Type B pancreatic cell (in vitro differentiated cells): ENCODE data around the gene FANCC. TPM values are rescaled to one million over a fixed set of nuclear protein-coding genes. Genes with fewer than 3 reads are reported as not detected.
"Not testable (repeated sequence)": the region's sequence is repeated elsewhere in the genome, so short reads cannot be mapped to it uniquely, and the experiment has no call there.

Experiments used
- DNase-seq: peaks from one replicate; pipeline ENCODE4 v3.0.0; 2021; ENCODE audit warnings: mixed read lengths; ENCODE audit not compliant: unreplicated experiment; ENCODE audit errors: extremely low spot score
- H3K27ac Mint-ChIP-seq: 2 replicates; pipeline ENCODE4 v1.8.0; 2021; ENCODE audit warnings: mild to moderate bottlenecking, mixed read lengths
- H3K27me3 Mint-ChIP-seq: 2 replicates; pipeline ENCODE4 v1.8.0; 2021; ENCODE audit warnings: mixed read lengths
- H3K36me3 Mint-ChIP-seq: 2 replicates; pipeline ENCODE4 v1.8.0; 2021; ENCODE audit warnings: mixed read lengths
- H3K4me1 Mint-ChIP-seq: one replicate; pipeline ENCODE4 v1.8.0; 2021; ENCODE audit warnings: mixed read lengths; ENCODE audit not compliant: unreplicated experiment
- H3K4me3 Mint-ChIP-seq: 2 replicates; pipeline ENCODE4 v1.8.0; 2021; ENCODE audit warnings: mild to moderate bottlenecking, mixed read lengths
- H3K9me3 Mint-ChIP-seq: 2 replicates; pipeline ENCODE4 v1.8.0; 2021; ENCODE audit warnings: mixed read lengths
- total RNA-seq: library from RNA; stranded (reverse); gene quantifications from 2 replicates; pipeline ENCODE4 v1.2.1, GENCODE V29; 2021; ENCODE audit warnings: low replicate concordance
- TF ChIP-seq, protein P1 (sequence below): fragments of 200-600 bp; sonication (generic); conservative IDR thresholded peaks from 2 replicates; pipeline ENCODE4 v1.5.0; 2021; ENCODE audit warnings: antibody characterized with exemption, mild to moderate bottlenecking

The FANCC gene
- total RNA-seq, 1 donor from 2014 or later: 19.2 TPM

DNA sequence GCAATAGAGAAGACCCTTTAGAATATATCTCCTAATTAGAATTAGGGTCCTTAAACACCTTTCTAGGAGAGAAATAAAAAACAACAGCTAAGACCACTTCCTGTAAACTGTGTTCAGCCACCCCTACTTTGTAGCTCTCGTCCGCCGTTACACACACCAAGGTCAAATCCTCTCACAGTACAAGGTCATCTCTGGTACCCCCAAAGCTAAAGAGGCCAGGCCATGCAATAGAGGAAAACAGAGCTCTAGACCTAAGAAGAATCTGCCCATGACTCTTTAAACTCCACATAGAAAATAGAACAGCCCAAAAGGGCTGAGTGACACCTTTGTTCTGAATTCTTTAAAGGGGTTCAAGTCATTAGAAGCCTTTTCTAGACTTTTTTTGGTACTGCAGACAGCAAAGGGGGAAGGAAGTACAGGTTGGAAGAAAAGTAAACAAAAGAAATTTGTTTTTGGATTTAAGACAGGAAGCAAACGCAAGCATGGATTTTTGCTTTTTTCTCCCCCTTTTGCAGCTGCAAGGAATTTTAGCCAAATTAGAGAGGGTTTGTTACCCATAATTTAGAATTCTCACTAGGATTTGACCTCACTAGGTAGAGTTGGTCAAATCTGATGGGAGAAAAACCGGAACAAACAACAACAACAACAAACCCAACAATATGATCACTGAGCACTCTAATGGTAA is 13.4 kb upstream of the FANCC start:
- H3K27me3 Mint-ChIP-seq: no peaks in the 10 kb centered on the region
- no peaks in the 10 kb centered on the region for H3K4me1 Mint-ChIP-seq
- no peak overlapping the region for H3K4me3 Mint-ChIP-seq
- no peaks in the 10 kb centered on the region for H3K36me3 Mint-ChIP-seq
- H3K9me3 Mint-ChIP-seq: peaks cover 4% of the 10 kb centered on the region
- H3K27ac Mint-ChIP-seq: no peak overlapping the region
- TF ChIP-seq, protein P1, sequence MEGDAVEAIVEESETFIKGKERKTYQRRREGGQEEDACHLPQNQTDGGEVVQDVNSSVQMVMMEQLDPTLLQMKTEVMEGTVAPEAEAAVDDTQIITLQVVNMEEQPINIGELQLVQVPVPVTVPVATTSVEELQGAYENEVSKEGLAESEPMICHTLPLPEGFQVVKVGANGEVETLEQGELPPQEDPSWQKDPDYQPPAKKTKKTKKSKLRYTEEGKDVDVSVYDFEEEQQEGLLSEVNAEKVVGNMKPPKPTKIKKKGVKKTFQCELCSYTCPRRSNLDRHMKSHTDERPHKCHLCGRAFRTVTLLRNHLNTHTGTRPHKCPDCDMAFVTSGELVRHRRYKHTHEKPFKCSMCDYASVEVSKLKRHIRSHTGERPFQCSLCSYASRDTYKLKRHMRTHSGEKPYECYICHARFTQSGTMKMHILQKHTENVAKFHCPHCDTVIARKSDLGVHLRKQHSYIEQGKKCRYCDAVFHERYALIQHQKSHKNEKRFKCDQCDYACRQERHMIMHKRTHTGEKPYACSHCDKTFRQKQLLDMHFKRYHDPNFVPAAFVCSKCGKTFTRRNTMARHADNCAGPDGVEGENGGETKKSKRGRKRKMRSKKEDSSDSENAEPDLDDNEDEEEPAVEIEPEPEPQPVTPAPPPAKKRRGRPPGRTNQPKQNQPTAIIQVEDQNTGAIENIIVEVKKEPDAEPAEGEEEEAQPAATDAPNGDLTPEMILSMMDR: no peak
- DNase-seq: no peak

DNA sequence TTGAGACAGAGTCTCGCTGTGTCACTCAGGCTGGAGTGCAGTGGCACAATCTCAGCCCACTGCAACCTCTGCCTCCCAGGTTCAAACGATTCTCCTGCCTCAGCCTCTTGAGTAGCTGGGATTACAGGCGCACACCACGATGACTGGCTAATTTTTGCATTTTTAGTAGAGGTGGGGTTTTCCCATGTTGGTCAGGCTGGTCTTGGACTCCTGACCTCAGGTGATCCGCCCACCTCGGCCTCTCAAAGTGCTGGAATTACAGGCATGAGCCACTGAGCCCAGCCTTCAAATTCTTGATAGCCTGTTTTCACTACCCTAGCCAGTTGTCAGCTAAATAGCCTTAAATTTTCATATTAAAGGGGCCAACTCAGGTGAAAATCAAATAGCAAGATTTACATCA is 11.6 kb upstream of the FANCC start:
- H3K36me3 Mint-ChIP-seq, H3K27ac Mint-ChIP-seq, H3K9me3 Mint-ChIP-seq, H3K4me1 Mint-ChIP-seq, DNase-seq, H3K27me3 Mint-ChIP-seq, H3K4me3 Mint-ChIP-seq: not testable (repeated sequence)

DNA sequence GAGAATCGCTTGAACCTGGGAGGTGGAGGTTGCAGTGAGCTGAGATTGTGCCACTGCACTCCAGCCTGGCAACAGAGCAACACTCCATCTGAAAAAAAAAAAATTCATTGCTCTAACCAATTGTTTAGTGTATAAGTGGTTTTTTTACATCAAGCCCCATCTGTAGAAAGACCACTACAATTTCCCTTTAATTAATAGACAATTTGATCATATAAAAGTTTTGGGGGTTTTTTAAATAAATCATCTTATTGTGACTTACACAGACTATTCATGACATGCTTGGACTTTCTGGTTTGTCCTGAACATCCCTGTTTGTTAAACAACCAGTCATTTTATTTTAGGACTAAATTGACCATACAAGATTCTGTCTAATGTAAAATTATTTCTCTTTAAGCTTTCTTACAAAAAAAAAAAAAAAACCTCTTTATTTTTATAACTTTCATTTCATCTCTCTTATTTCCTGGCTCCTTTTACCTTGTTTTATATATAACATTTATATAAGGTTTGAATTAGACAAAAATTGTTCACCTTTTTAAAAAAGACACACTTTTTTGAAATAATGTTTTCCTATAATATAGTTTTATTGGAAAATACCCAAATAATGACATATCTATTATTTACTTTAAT is 9.8 kb upstream of the FANCC start:
- DNase-seq: no peak
- TF ChIP-seq, protein P1: no peak
- peaks cover 10% of the 10 kb centered on the region for H3K9me3 Mint-ChIP-seq
- H3K4me3 Mint-ChIP-seq: no peak overlapping the region
- no peaks in the 10 kb centered on the region for H3K36me3 Mint-ChIP-seq
- no peak overlapping the region for H3K27ac Mint-ChIP-seq
- H3K27me3 Mint-ChIP-seq: no peaks in the 10 kb centered on the region
- no peaks in the 10 kb centered on the region for H3K4me1 Mint-ChIP-seq

DNA sequence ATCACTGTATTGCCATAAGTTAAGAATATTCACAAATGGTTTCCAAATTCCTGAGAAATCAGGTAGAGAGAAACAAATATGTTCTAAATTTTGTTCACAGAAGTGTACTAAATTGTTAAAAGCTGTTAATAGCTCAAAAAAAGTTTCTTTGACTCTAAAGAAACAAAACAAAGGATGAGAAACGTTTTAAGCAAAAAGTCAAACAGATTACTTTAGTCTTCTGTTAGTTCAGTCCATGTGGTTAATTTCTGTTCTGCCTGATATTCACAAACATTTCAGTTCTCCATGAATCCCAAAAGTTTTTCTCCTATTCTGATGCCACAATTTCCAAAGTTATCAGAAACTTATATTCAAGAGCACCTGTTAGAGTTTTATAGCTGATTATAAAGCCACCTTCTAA is 7.7 kb upstream of the FANCC start:
- no peak overlapping the region for H3K4me3 Mint-ChIP-seq
- no peaks in the 10 kb centered on the region for H3K4me1 Mint-ChIP-seq
- no peak for DNase-seq
- TF ChIP-seq, protein P1: no peak
- H3K36me3 Mint-ChIP-seq: no peaks in the 10 kb centered on the region
- no peak overlapping the region for H3K27ac Mint-ChIP-seq
- no peaks in the 10 kb centered on the region for H3K27me3 Mint-ChIP-seq
- H3K9me3 Mint-ChIP-seq: peaks cover 10% of the 10 kb centered on the region

DNA sequence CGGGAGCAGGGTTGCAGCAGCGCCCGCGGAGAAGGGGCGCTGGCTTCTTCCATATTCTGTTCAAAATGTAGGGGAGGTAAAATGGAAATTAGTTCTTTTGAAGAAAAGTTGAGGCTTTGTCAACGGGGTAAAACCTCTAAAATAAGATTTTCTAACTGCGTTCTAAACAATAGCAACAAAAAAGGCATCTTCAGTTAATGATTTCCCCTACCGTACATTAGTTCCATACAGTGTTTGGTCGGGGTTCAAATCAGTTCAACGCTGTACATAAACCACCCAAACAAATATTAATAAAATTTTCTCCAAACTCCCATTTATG is 343 bp upstream of the FANCC start:
- Mint-ChIP-seq H3K27ac (peak overlapping the region; percentile 88), H3K27me3 (no peaks in the 10 kb centered on the region), H3K36me3 (no peaks in the 10 kb centered on the region), H3K4me1 (peaks cover 16% of the 10 kb centered on the region), H3K4me3 (peak overlapping the region; percentile 93), H3K9me3 (no peaks in the 10 kb centered on the region)
- TF ChIP-seq, protein P1: no peak
- no peak for DNase-seq

DNA sequence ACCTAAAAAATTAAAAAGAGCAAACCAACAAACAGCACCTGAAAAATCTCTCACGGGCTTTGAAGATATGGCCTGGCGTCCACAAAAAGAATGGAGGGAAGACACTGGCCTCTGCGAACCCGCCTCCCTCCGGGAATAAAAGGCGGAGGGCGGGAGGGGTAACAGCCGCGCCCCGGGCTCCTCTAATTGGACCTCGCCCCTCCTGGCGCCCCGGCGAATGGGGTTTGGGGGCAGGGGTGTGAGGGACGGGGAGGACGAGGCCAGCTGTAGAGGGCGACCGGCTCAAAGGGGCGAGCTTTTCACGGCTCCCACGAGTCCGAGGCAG is 753 bp downstream of the FANCC start:
- peaks cover 19% of the 10 kb centered on the region for H3K4me1 Mint-ChIP-seq
- peak overlapping the region; percentile 88 for H3K27ac Mint-ChIP-seq
- no peaks in the 10 kb centered on the region for H3K9me3 Mint-ChIP-seq
- no peaks in the 10 kb centered on the region for H3K27me3 Mint-ChIP-seq
- H3K36me3 Mint-ChIP-seq: no peaks in the 10 kb centered on the region
- DNase-seq: peak; percentile 80
- TF ChIP-seq, protein P1: no peak
- H3K4me3 Mint-ChIP-seq: peak overlapping the region; percentile 93
